Measurements from ENCODE around the gene C5orf15.

The C5orf15 gene

GRCh38 chr5:133917785-133918184 lies 50.6 kb downstream of the C5orf15 start:
- no peak for TF ChIP-seq ZFX (IDR thresholded peaks at IDR 0.05; ENCODE audit: borderline replicate concordance)
- TF ChIP-seq, protein P1, sequence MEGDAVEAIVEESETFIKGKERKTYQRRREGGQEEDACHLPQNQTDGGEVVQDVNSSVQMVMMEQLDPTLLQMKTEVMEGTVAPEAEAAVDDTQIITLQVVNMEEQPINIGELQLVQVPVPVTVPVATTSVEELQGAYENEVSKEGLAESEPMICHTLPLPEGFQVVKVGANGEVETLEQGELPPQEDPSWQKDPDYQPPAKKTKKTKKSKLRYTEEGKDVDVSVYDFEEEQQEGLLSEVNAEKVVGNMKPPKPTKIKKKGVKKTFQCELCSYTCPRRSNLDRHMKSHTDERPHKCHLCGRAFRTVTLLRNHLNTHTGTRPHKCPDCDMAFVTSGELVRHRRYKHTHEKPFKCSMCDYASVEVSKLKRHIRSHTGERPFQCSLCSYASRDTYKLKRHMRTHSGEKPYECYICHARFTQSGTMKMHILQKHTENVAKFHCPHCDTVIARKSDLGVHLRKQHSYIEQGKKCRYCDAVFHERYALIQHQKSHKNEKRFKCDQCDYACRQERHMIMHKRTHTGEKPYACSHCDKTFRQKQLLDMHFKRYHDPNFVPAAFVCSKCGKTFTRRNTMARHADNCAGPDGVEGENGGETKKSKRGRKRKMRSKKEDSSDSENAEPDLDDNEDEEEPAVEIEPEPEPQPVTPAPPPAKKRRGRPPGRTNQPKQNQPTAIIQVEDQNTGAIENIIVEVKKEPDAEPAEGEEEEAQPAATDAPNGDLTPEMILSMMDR (IDR thresholded peaks at IDR 0.05): no peak

DNA sequence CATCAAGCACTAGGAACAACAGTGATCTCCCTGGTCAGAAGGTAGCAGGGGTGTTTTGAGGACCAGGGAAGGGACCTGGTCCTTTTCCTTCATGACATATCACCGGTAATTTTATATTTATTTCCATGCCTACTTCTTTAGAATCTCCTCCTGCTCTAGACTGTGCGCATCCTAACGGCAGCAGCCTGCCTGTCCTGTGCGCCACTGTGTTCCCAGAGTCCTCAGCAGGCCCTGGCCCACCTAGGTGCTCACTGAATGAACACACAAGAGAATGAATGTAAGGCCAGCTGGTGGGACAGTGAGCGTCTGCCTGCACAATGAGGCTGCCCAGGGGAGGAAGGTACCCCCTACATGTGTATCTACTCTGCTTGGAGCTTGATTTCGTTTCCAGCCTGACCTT lies 51.5 kb downstream of the C5orf15 start:
- TF ChIP-seq, protein P1 (IDR thresholded peaks at IDR 0.05): no peak
- no peak for TF ChIP-seq ZFX (IDR thresholded peaks at IDR 0.05; ENCODE audit: borderline replicate concordance)
- no peak overlapping the region for H3K27ac ChIP-seq

More at GRCh38 chr5:133917785-133918184, 50.6 kb downstream of the C5orf15 start:
- no peak overlapping the region for H3K27ac ChIP-seq

- no peak for TF ChIP-seq ZFX (IDR thresholded peaks at IDR 0.05; ENCODE audit: borderline replicate concordance)
- TF ChIP-seq, protein P1 (IDR thresholded peaks at IDR 0.05): no peak
- H3K27ac ChIP-seq: no peak overlapping the region
Observed at GRCh38 chr5:133916479-133916878, 51.9 kb downstream of the C5orf15 start.

GRCh38 chr5:133914434-133914833 lies 54.0 kb downstream of the C5orf15 start:
- TF ChIP-seq, protein P1 (IDR thresholded peaks at IDR 0.05): no peak
- H3K27ac ChIP-seq: no peak overlapping the region

DNA sequence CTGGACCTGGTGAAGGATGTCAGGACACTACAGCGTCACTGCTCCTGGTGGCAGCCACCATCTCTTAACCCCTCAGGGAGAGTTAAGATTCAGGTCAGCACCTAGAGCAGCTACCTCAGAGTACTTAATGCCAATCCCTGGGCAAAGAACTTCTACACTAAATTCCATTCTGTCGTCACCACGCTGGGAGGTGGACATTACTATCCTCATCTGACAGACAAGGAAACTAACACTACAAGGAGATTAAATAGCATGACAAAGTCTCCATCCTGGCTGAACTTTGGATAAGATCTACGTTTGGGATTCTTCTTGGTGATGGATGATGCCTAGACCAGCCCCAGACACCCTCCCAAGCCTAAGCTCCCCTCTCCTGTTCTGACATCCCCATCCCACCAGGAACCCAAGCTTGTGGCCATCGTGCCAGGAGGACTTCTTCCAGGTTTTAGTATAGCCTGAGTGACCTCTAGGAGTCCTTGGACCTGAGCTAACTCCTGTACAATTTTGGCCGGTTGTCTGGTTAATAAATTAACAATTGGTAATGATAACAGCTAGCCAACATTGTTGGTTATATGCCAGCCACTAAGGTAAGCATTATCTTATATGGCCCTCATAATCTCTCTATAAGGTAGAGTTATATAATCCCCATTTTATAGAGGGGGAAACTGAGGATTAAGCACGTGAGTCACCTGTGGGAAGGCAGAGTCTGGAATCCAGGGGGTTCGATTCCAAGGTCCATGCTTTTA lies 54.8 kb downstream of the C5orf15 start:
- H3K27ac ChIP-seq: no peak overlapping the region
- TF ChIP-seq, protein P1 (IDR thresholded peaks at IDR 0.05): no peak

GRCh38 chr5:133912951-133913350 lies 55.5 kb downstream of the C5orf15 start:
- TF ChIP-seq ZFX (IDR thresholded peaks at IDR 0.05; ENCODE audit: borderline replicate concordance): no peak
- TF ChIP-seq, protein P1 (IDR thresholded peaks at IDR 0.05): no peak
- no peak overlapping the region for H3K27ac ChIP-seq

- TF ChIP-seq, protein P1 (IDR thresholded peaks at IDR 0.05): no peak
- TF ChIP-seq ZFX (IDR thresholded peaks at IDR 0.05; ENCODE audit: borderline replicate concordance): no peak
- no peak overlapping the region for H3K27ac ChIP-seq
Observed at GRCh38 chr5:133910571-133910970, 57.9 kb downstream of the C5orf15 start.

Measured in 22Rv1 (cell line).